Mesothelial cell of epicardium (in vitro differentiated cells): ENCODE results near the gene PAPSS2. TPM values are rescaled to one million over a fixed set of nuclear protein-coding genes. Genes with fewer than 3 reads are reported as not detected.

Experiments
- DNase-seq, 2 experiments: peaks; one replicate each; pipeline ENCODE4 v3.0.0; 2021; ENCODE audit warnings: low spot score in 2 of 2; ENCODE audit not compliant: unreplicated experiment in 2 of 2
- H3K27ac Mint-ChIP-seq: 2 replicates; pipeline ENCODE4 v1.8.0; 2021; ENCODE audit warnings: mixed read lengths
- H3K27me3 Mint-ChIP-seq: 2 replicates; pipeline ENCODE4 v1.8.0; 2021; ENCODE audit warnings: low read depth, mixed read lengths
- H3K36me3 Mint-ChIP-seq: 2 replicates; pipeline ENCODE4 v1.8.0; 2021; ENCODE audit warnings: mixed read lengths
- H3K4me1 Mint-ChIP-seq: 2 replicates; pipeline ENCODE4 v1.8.0; 2021; ENCODE audit warnings: mixed read lengths
- H3K4me3 Mint-ChIP-seq: 2 replicates; pipeline ENCODE4 v1.8.0; 2021; ENCODE audit warnings: mild to moderate bottlenecking, moderate library complexity, mixed read lengths
- H3K9me3 Mint-ChIP-seq: 2 replicates; pipeline ENCODE4 v1.8.0; 2021; ENCODE audit warnings: mixed read lengths
- CTCF ChIP-seq: fragments of 200-600 bp; sonication (generic); IDR thresholded peaks from one replicate; pipeline ENCODE4 v1.5.0; 2021; ENCODE audit warnings: antibody characterized with exemption; ENCODE audit not compliant: unreplicated experiment
- total RNA-seq: library from RNA; stranded (reverse); gene quantifications from 3 replicates; pipeline ENCODE4 v1.2.1, GENCODE V29; 2021

PAPSS2 gene
- total RNA-seq, 1 donor from 2014 or later, result 13.7 TPM

DNA sequence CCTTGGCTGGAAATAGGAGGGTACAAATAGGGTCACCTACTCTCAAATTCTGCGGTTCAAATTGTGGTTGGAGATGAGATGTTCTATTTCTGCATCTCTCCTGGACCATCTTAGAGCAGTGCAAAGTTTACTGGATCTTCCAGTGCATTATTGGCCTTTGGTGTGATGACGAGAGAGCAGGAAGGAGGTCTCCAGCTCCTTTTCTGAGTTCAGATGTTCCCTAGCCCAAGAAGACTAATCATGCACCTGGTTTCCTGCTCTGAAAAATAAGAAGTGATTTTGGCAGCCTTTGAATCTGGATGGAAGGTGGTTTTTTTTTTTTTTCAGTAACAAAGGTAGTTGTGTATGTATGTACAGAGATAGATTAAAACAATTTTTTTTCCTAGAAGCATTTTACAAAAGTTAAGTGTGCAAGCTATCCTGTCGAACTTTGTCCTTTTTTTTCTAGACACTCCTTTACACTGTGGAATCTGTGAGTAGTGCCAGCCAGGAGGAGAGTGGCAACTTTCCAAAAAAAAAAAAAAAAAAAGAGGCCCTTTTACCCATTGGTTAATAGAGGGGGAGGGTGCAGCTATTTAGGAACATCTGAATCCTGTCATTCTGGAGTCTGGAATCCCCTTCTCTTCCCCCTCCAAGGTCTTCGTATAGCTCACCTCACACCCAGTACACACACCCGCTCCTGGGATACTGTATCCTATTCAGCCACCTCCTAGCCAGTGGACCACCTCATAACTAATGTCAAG lies 26.3 kb downstream of the PAPSS2 start:
- peaks cover 3% of the 10 kb centered on the region for H3K4me1 Mint-ChIP-seq
- peaks cover 3% of the 10 kb centered on the region for H3K27me3 Mint-ChIP-seq
- DNase-seq, result no peak
- no peak for TF ChIP-seq CTCF
- H3K9me3 Mint-ChIP-seq, result no peaks in the 10 kb centered on the region
- no peaks in the 10 kb centered on the region for H3K36me3 Mint-ChIP-seq
- H3K27ac Mint-ChIP-seq, result no peak overlapping the region
- H3K4me3 Mint-ChIP-seq, result no peak overlapping the region

GRCh38 chr10:87691506-87692070 lies 31.9 kb downstream of the PAPSS2 start:
- no peaks in the 10 kb centered on the region for H3K4me1 Mint-ChIP-seq
- peaks cover 8% of the 10 kb centered on the region for H3K27me3 Mint-ChIP-seq
- no peak for DNase-seq
- H3K4me3 Mint-ChIP-seq, result no peak overlapping the region
- H3K36me3 Mint-ChIP-seq, result no peaks in the 10 kb centered on the region
- no peaks in the 10 kb centered on the region for H3K9me3 Mint-ChIP-seq
- TF ChIP-seq CTCF, result no peak
- H3K27ac Mint-ChIP-seq, result no peak overlapping the region

DNA sequence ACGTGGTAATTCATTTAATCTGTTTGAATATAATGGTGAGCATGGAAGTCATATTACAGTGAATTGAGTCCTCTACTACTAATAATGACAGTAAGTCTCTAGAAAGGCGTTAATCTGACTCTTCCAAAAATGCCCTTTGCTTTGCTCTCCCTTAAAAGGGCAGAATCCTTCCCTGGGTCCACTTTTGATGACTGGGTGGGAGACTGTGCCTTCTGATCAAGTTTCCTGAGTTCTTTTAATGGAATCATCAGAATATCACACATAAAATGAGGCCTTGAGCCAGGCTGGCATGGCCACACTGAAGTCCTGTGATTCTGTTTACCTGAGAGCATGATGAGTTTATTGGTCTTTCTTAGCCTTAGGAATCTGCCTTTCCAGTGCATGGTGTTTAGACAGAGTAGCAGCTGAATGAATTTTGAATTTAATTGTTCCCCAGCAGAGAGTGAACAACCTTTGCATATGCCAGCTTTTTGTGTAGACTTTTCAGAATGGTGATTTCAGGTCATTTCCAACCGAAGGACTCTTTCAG lies 33.3 kb downstream of the PAPSS2 start:
- Mint-ChIP-seq H3K4me1 (no peaks in the 10 kb centered on the region), H3K27me3 (peaks cover 15% of the 10 kb centered on the region), H3K4me3 (no peak overlapping the region), H3K36me3 (no peaks in the 10 kb centered on the region), H3K9me3 (no peaks in the 10 kb centered on the region), H3K27ac (no peak overlapping the region)
- DNase-seq, result no peak
- no peak for TF ChIP-seq CTCF

GRCh38 chr10:87694011-87694794 lies 34.5 kb downstream of the PAPSS2 start:
- Mint-ChIP-seq H3K4me3 (no peak overlapping the region), H3K27me3 (peaks cover 19% of the 10 kb centered on the region), H3K27ac (no peak overlapping the region), H3K9me3 (no peaks in the 10 kb centered on the region), H3K36me3 (no peaks in the 10 kb centered on the region), H3K4me1 (no peaks in the 10 kb centered on the region)
- DNase-seq, result no peak
- TF ChIP-seq CTCF, result no peak

DNA sequence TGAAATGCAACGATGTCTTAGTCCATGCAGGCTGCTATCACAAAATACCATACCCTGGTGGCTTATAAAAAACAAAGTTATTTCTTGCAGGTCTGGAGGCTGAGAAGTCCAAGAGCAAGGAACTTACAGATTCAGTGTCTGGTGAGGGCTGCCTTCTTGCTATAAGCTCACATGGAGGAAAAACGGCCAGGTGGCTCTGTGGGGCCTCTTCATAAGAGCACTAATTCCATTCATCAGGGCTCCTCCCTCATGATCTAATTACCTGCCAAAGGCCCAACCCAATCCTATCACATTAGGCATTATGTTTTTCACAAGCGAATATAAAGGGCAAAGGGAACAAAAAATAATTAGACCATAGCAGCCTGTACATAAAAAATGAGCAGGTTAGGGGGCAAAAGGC lies 35.4 kb downstream of the PAPSS2 start:
- H3K36me3 Mint-ChIP-seq, result no peaks in the 10 kb centered on the region
- H3K4me1 Mint-ChIP-seq, result no peaks in the 10 kb centered on the region
- H3K4me3 Mint-ChIP-seq, result no peak overlapping the region
- TF ChIP-seq CTCF, result no peak
- H3K27me3 Mint-ChIP-seq, result peaks cover 19% of the 10 kb centered on the region
- DNase-seq, result no peak
- no peaks in the 10 kb centered on the region for H3K9me3 Mint-ChIP-seq
- H3K27ac Mint-ChIP-seq, result no peak overlapping the region
